ENCODE results near the gene GPR107.

- TF ChIP-seq POLR2A (IDR thresholded peaks at IDR 0.05) (no peak), CTCF (IDR thresholded peaks at IDR 0.05) (no peak)
Measured at GRCh38 chr9:130142641-130143040, 88.9 kb downstream of the GPR107 start.
